SJCRH30 (cell line): ENCODE results near the gene GAA. TPM values are rescaled to one million over a fixed set of nuclear protein-coding genes. Genes with fewer than 3 reads are reported as not detected.
"Not testable (repeated sequence)": the region's sequence is repeated elsewhere in the genome, so short reads cannot be mapped to it uniquely, and the experiment has no call there.

Source experiments
- DNase-seq, 2 experiments: peaks; one replicate each; pipeline ENCODE4 v3.0.0-alpha.2; 2015 to 2020
- H3K27ac ChIP-seq: fragments of 250-450 bp; sonication (Bioruptor Pico); 2 replicates; pipeline ENCODE4 v1.5.1; 2020; ENCODE audit warnings: mild to moderate bottlenecking, moderate library complexity
- H3K27me3 ChIP-seq: fragments of 250-450 bp; sonication (Bioruptor Pico); 2 replicates; pipeline ENCODE4 v1.5.1; 2020; ENCODE audit warnings: mild to moderate bottlenecking, moderate library complexity
- H3K36me3 ChIP-seq: fragments of 250-450 bp; sonication (Bioruptor Pico); 2 replicates; pipeline ENCODE4 v1.5.1; 2020; ENCODE audit warnings: mild to moderate bottlenecking, moderate library complexity
- H3K4me1 ChIP-seq: fragments of 250-450 bp; sonication (Bioruptor Pico); 2 replicates; pipeline ENCODE4 v1.5.1; 2020; ENCODE audit warnings: mild to moderate bottlenecking, moderate library complexity
- H3K4me3 ChIP-seq: fragments of 250-450 bp; sonication (Bioruptor Pico); 2 replicates; pipeline ENCODE4 v1.5.1; 2020; ENCODE audit warnings: mild to moderate bottlenecking, moderate library complexity
- H3K9me3 ChIP-seq: fragments of 250-450 bp; sonication (Bioruptor Pico); replicated peaks from 2 replicates; pipeline ENCODE4 v1.5.1; 2020; ENCODE audit warnings: mild to moderate bottlenecking, moderate library complexity
- total RNA-seq: library from RNA; depleted of rRNA; stranded (reverse); fragments of >200 nt; shearing (Covaris generic); gene quantifications from 2 replicates; pipeline ENCODE4 v1.2.3, GENCODE V29; 2014

The GAA gene
- total RNA-seq, 1 experiment from 2014 or later: 23.1 TPM

- H3K36me3 ChIP-seq: no peaks in the 10 kb centered on the region
- H3K9me3 ChIP-seq: no peaks in the 10 kb centered on the region
- H3K27ac ChIP-seq: no peak overlapping the region
- H3K4me3 ChIP-seq: no peak overlapping the region
- no peaks in the 10 kb centered on the region for H3K27me3 ChIP-seq
- DNase-seq: no peak
- peaks cover 11% of the 10 kb centered on the region; the same call in 1 of the 2 replicates for H3K4me1 ChIP-seq
These were observed 30.1 kb upstream of the GAA start for GRCh38 chr17:80071116-80071841.

GRCh38 chr17:80072410-80072809 is 29.0 kb upstream of the GAA start:
- H3K27ac ChIP-seq: no peak overlapping the region
- H3K27me3 ChIP-seq: no peaks in the 10 kb centered on the region
- DNase-seq: no peak
- H3K36me3 ChIP-seq: no peaks in the 10 kb centered on the region
- no peak overlapping the region for H3K4me3 ChIP-seq
- peaks cover 11% of the 10 kb centered on the region; the same call in 1 of the 2 replicates for H3K4me1 ChIP-seq
- 0 out of 2 replicates have a peak, but pooled peaks cover 1% of the 10 kb centered on the region for H3K9me3 ChIP-seq

DNA sequence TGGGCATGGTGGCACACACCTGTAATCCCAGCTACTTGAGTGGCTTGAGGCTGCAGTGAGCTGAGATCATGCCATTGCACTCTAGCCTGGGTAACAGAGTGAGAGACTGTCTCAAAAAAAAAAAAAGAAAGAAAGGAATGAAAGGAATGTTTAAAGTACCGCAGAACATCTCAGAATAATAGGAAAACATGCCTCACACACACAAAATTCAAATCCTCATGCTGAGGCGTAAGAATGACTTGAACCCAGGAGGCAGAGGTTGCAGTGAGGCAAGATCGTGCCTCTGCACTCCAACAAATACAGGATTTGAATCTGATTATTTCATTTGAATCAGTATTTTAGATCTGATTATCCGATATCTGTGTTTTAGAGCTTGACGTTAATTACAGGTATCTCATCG is 21.3 kb upstream of the GAA start:
- Histone ChIP-seq H3K4me3 (no peak overlapping the region), H3K36me3 (no peaks in the 10 kb centered on the region), H3K27ac (no peak overlapping the region), H3K27me3 (peaks cover 9% of the 10 kb centered on the region), H3K4me1 (peaks cover 6% of the 10 kb centered on the region), H3K9me3 (0 out of 2 replicates have a peak, but pooled peaks cover 5% of the 10 kb centered on the region)
- no peak for DNase-seq

- Histone ChIP-seq H3K4me3 (no peak overlapping the region), H3K36me3 (no peaks in the 10 kb centered on the region), H3K9me3 (0 out of 2 replicates have a peak, but pooled peaks cover 5% of the 10 kb centered on the region), H3K4me1 (peaks cover 6% of the 10 kb centered on the region), H3K27ac (no peak overlapping the region), H3K27me3 (peaks cover 9% of the 10 kb centered on the region)
- no peak for DNase-seq
These were observed 19.8 kb upstream of the GAA start for GRCh38 chr17:80081596-80081995.

DNA sequence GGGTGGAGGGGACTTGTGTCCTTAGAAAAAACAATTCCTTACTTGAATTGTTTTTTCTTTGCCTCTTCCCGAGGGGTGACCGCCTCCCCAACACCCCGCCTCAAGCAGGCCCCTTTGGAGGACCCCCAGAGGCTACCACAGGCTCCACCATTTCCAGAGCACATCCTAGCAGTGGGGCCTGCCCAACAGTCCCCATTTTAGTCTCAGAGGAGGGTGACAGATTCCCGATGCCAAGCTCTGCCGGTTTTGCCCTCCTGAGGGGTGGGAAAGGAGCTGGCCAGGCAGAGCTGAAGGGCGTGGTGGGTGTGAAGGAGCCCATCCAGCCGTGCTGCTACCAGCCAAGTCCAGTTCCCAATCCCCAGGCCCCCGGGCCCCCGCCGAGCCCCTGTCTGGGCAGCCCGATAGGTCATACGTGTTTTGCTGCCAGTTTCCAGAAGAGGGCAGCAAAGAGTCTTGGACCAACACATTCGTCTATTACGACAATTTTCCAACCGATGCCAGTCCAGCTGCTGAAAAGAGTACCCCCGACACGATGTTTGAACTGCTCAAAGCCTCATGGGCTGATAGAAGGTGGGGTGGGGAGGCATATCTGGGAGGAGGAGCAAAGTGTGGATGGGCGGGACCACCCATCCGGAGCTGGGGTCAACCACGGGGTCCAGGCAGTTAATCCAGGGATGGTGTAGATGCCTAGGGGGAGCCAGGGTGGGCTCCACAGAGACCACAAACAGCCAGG is 18.8 kb upstream of the GAA start:
- Histone ChIP-seq H3K36me3 (no peaks in the 10 kb centered on the region), H3K27ac (no peak overlapping the region), H3K4me3 (peak overlapping the region; percentile 8; the same call in 1 of the 2 replicates), H3K4me1 (peaks cover 6% of the 10 kb centered on the region), H3K9me3 (0 out of 2 replicates have a peak, but pooled peaks cover 2% of the 10 kb centered on the region), H3K27me3 (peaks cover 9% of the 10 kb centered on the region)
- peak; percentile 91 to 98 for DNase-seq

DNA sequence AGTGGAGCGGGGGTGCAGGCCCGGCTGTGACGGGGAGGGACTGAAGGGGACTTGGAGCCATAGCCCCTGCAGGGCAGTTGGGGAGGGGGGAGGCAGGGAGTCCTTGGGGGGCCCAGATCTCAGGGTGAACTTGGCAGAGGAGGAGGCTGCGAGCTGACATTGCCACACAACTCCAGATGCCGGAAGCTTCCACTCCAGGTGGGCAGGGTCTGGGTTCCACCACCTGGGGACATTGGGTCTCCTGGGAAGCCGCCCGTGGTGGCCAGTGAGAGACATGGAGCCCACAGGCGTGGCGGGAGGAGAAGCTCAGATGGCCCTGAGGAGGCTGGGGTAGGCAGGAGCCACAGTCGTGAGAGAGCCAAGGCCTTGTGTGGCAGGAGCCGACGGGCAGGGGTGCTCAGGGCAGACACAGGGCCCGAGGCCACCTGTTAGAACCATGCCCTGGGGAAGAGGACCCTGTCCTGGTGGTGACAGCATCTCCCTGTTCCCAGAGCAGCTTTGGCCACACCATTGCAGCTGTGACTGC is 18.2 kb upstream of the GAA start:
- peaks cover 6% of the 10 kb centered on the region; the same call in 1 of the 2 replicates for H3K4me1 ChIP-seq
- H3K27ac ChIP-seq: no peak overlapping the region
- H3K27me3 ChIP-seq: peaks cover 9% of the 10 kb centered on the region
- no peaks in the 10 kb centered on the region for H3K9me3 ChIP-seq
- DNase-seq: no peak
- no peak overlapping the region for H3K4me3 ChIP-seq
- H3K36me3 ChIP-seq: no peaks in the 10 kb centered on the region

DNA sequence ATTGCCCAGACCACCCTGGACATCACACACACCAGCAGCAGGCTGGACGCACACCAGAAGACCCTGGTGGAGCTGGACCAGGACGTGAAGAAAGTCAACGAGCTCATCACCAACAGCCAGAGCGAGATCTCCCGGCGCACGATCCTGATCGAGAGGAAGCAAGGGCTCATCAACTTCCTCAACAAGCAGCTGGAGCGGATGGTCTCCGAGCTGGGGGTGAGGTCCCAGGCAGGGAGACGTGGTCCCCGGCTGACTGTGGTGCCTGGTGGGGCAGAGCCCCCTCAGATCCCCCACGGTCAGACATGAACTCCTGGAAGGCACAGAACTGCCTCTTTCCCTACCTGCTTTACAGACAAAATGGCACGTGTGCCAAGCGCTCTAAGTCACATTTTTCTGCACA is 16.6 kb upstream of the GAA start:
- no peak overlapping the region for H3K27ac ChIP-seq
- H3K9me3 ChIP-seq: no peaks in the 10 kb centered on the region
- H3K36me3 ChIP-seq: no peaks in the 10 kb centered on the region
- H3K27me3 ChIP-seq: peaks cover 9% of the 10 kb centered on the region
- no peak for DNase-seq
- H3K4me3 ChIP-seq: no peak overlapping the region
- peaks cover 6% of the 10 kb centered on the region; the same call in 1 of the 2 replicates for H3K4me1 ChIP-seq

DNA sequence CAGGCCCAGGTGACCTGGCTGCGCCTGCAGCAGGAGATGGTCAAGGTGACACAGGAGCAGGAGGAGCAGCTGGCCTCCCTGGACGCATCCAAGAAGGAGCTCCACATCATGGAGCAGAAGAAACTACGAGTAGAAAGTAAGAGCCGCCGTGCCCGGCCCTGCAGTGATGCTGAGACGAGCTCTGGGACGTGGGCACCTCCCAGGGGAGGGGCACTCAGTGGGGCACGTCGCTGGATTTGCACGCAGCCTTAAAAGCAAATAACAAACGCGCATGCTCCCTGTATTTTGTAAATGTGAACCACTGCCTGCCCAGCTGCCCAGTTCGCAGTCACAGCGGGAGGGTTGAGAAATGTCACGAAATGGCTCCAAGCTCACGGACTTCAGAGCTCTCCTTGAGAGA is 15.3 kb upstream of the GAA start:
- no peak overlapping the region for H3K27ac ChIP-seq
- DNase-seq: no peak
- no peak overlapping the region for H3K4me3 ChIP-seq
- H3K4me1 ChIP-seq: peaks cover 6% of the 10 kb centered on the region; the same call in 1 of the 2 replicates
- no peaks in the 10 kb centered on the region for H3K9me3 ChIP-seq
- no peaks in the 10 kb centered on the region for H3K36me3 ChIP-seq
- peaks cover 9% of the 10 kb centered on the region for H3K27me3 ChIP-seq

DNA sequence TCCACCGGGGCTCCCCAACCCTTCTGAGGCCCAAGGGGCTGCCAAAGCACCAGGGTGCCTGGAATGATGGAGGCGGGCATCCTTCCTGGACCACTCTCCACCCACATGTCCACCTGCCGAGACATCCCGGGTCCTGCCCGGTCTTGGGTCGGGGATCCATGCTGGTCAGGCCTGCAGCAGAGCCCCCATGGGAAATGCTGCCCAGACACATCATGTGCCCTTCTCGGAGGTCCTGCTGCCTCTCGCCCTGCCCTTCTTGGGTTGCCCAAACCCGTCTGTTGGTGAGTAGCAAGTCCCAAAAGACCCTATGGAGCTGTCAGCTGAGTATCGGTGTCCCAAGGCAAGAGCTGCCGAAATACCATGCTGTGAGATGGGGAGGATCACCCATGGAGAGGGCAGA is 14.8 kb upstream of the GAA start:
- Histone ChIP-seq H3K27me3 (peaks cover 9% of the 10 kb centered on the region), H3K4me1 (peaks cover 6% of the 10 kb centered on the region; the same call in 1 of the 2 replicates), H3K36me3 (no peaks in the 10 kb centered on the region), H3K4me3 (no peak overlapping the region), H3K27ac (no peak overlapping the region), H3K9me3 (no peaks in the 10 kb centered on the region)
- no peak for DNase-seq

DNA sequence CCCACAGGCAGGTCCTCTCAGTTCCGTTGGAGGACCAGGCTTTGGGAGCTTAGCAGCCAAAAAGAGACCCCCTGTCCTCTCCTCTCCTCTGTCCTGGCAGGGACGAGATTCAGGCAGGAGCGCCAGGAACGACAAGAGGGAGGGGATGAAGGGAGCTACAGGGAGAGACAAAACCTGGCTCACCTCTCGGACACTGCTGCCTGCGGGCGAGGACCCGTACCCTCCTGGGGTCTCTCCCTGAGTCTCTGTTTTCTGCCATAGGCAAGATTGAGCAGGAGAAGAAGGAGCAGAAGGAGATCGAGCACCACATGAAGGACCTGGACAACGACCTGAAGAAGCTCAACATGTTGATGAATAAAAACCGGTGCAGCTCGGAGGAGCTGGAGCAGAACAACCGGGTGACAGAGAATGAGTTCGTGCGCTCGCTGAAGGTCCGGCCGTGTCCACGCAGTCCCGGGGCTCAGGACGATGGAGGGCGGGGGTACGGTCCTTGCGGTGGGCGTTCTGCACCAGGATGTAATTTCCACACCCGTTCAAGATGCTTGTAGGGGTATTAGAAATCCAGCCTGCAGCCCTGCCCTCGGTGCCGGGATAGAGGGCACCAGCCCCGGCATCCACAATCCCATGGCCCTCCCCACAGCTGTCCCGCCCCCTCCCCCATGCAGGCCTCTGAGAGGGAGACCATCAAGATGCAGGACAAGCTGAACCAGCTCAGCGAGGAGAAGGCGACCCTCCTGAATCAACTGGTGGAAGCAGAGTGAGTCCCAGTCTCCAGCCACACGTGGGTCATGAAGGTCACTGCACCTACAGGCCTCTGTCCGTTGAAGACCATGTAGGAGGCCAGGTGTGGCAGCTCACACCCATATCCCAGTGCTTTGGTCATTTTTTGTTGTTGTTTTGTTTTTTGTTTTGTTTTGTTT is 13.8 kb upstream of the GAA start:
- Histone ChIP-seq H3K27me3 (peaks cover 9% of the 10 kb centered on the region), H3K4me3 (no peak overlapping the region), H3K36me3 (no peaks in the 10 kb centered on the region), H3K4me1 (peaks cover 6% of the 10 kb centered on the region; the same call in 1 of the 2 replicates), H3K9me3 (no peaks in the 10 kb centered on the region), H3K27ac (no peak overlapping the region)
- DNase-seq: no peak

DNA sequence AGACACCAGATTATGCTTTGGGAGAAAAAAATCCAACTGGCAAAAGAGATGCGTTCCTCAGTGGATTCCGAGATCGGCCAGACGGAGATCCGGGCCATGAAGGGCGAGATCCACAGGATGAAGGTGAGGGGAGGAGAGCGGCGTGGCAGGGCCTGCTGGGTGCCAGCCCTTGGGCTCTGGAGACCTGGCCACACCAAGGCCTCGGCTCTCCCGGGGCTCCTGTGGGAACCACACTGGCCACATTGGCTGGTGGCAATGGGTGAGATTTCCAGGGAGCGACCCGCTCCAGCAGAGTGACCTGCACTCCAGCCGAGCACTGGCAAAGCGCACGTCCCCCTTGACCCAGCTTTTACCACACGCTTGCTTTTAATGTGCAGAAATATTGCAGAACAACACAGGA is 11.6 kb upstream of the GAA start:
- Histone ChIP-seq H3K27me3 (no peaks in the 10 kb centered on the region), H3K36me3 (no peaks in the 10 kb centered on the region), H3K4me3 (no peak overlapping the region), H3K9me3 (no peaks in the 10 kb centered on the region), H3K27ac (no peak overlapping the region), H3K4me1 (no peaks in the 10 kb centered on the region)
- no peak for DNase-seq

- not testable (repeated sequence) for H3K9me3 ChIP-seq, H3K36me3 ChIP-seq, DNase-seq, H3K27me3 ChIP-seq, H3K27ac ChIP-seq, H3K4me1 ChIP-seq, H3K4me3 ChIP-seq
These were observed 11.2 kb upstream of the GAA start for GRCh38 chr17:80090164-80090563.

DNA sequence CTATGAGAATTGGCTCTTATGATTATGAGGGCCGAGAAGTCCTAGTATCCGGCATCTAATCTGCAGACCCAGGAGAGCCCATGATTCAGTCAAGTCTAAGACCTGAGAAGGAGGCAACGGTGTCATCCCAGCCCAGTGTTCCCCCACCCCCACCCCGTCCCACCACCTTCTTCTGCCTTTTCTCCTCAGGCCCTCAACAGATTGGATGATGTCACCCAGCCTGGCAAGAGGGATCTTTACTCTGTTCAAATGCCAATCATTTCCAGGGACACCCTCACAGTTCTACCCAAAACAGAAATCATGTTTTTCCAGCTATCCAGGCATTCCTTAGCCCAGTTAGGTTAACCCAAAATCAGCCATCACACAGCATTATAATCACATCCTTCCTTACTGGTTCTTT is 10.0 kb upstream of the GAA start:
- Histone ChIP-seq H3K27me3 (no peaks in the 10 kb centered on the region), H3K4me1 (peaks cover 6% of the 10 kb centered on the region), H3K36me3 (no peaks in the 10 kb centered on the region), H3K9me3 (no peaks in the 10 kb centered on the region), H3K4me3 (no peak overlapping the region), H3K27ac (no peak overlapping the region)
- no peak for DNase-seq

DNA sequence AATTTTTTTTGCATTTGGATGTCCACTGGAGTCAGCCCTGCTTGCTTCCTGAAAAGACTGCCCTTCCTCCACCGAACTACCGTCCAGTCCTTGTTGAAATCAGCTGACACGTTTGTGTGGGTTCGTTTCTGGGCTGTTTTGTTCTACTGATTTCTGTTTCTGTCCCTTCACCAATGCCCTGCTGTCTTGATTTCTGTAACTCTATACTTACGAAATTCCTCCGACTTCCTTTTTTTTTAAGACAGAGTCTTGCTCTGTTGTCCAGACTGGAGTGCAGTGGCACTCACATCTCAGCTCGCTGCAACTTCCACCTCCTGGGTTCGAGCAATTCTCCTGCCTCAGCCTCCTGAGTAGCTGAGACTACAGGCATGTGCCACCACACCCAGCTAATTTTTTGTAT is 8.4 kb upstream of the GAA start:
- Histone ChIP-seq H3K27me3 (no peaks in the 10 kb centered on the region), H3K9me3 (no peaks in the 10 kb centered on the region), H3K27ac (no peak overlapping the region), H3K4me3 (no peak overlapping the region), H3K36me3 (no peaks in the 10 kb centered on the region), H3K4me1 (peaks cover 21% of the 10 kb centered on the region)
- DNase-seq: no peak
